H1 (cell line): ENCODE results near the gene DPP4. TPM values are rescaled to one million over a fixed set of nuclear protein-coding genes. Genes with fewer than 3 reads are reported as not detected.

Experiments
- CTCF ChIA-PET: fragments of 300-600 bp; sonication (Branson Sonifier 250); formaldehyde crosslinking; loops from one replicate; lab custom pipeline; 2021; ENCODE audit not compliant: partially characterized antibody; lab: Charles Lee
- POLR2A ChIA-PET: fragments of 300-600 bp; sonication (Branson Sonifier 250); formaldehyde crosslinking; loops from one replicate; lab custom pipeline; 2021; ENCODE audit warnings: inconsistent platforms; ENCODE audit not compliant: partially characterized antibody; lab: Charles Lee
- DNase-seq, 2 experiments: peaks; one replicate each; pipeline versions ENCODE4 v3.0.0 to v3.0.0-alpha.2; 2010 to 2022; ENCODE audit warnings: low spot score in 2 of 2, low read depth in 1 of 2, mixed read lengths in 1 of 2
- FAIRE-seq: peaks from 2 replicates; lab custom pipeline; 2011; peaks lifted over from hg19 to GRCh38; lab: Jason Lieb, UNC
- H2AFZ ChIP-seq: 2 replicates; pipeline ENCODE4 v1.8.1; 2012; ENCODE audit warnings: low read length, inconsistent platforms
- H2AK5ac ChIP-seq: 2 replicates; pipeline ENCODE4 v1.6.1; 2013; ENCODE audit warnings: low read depth, low read length
- H2BK120ac ChIP-seq: replicated peaks from 2 replicates; pipeline ENCODE3; 2013; ENCODE audit warnings: low read depth, low read length, inconsistent platforms
- H2BK12ac ChIP-seq: 2 replicates; pipeline ENCODE4 v1.6.1; 2013; ENCODE audit warnings: low read depth, low read length
- H2BK15ac ChIP-seq: 2 replicates; pipeline ENCODE4 v1.6.1; 2013; ENCODE audit warnings: low read length
- H2BK20ac ChIP-seq: 2 replicates; pipeline ENCODE4 v1.6.1; 2013; ENCODE audit warnings: low read length
- H2BK5ac ChIP-seq: 2 replicates; pipeline ENCODE4 v1.6.1; 2013; ENCODE audit warnings: low read depth, low read length
- H3K14ac ChIP-seq: 2 replicates; pipeline ENCODE4 v1.6.1; 2013; ENCODE audit warnings: inconsistent platforms; ENCODE audit not compliant: insufficient read length
- H3K18ac ChIP-seq: 2 replicates; pipeline ENCODE4 v1.6.1; 2013; ENCODE audit warnings: low read length; ENCODE audit errors: extremely low read depth
- H3K23ac ChIP-seq: 2 replicates; pipeline ENCODE4 v1.6.1; 2013; ENCODE audit warnings: inconsistent platforms; ENCODE audit not compliant: insufficient read length
- H3K23me2 ChIP-seq: 2 replicates; pipeline ENCODE4 v1.6.1; 2013; ENCODE audit warnings: low read depth, low read length
- H3K27ac ChIP-seq: 2 replicates; pipeline ENCODE4 v1.6.1; 2011; ENCODE audit warnings: low read depth, low read length, inconsistent platforms
- H3K27me3 ChIP-seq, 4 experiments: replicated peaks in 1 of 4; 1 replicate in 1 of 4; 2 replicates in 3 of 4; pipeline versions ENCODE4 v1.6.1 to v1.8.1; 2011 to 2013; ENCODE audit warnings: low read length in 3 of 4, mild to moderate bottlenecking in 3 of 4, inconsistent platforms in 2 of 4, mixed read lengths in 2 of 4, moderate library complexity in 1 of 4; ENCODE audit not compliant: control insufficient read depth in 3 of 4, insufficient read depth in 3 of 4; ENCODE audit errors: extremely low read depth in 1 of 4
- H3K36me3 ChIP-seq, 4 experiments: 2 replicates each; pipeline versions ENCODE4 v1.6.1 to v1.8.1; 2011 to 2013; ENCODE audit warnings: mild to moderate bottlenecking in 4 of 4, low read length in 3 of 4, moderate library complexity in 2 of 4, control low read depth in 1 of 4, inconsistent platforms in 1 of 4; ENCODE audit not compliant: insufficient read depth in 4 of 4, control insufficient read depth in 2 of 4
- H3K4ac ChIP-seq: replicated peaks from 2 replicates; pipeline ENCODE3; 2013; ENCODE audit warnings: low read length, low read depth, mixed read lengths, inconsistent platforms; ENCODE audit not compliant: insufficient read length
- H3K4me1 ChIP-seq, 4 experiments: replicated peaks in 1 of 4; 1 replicate in 1 of 4; 2 replicates in 3 of 4; pipeline versions ENCODE4 v1.6.1 to v1.8.1; 2011 to 2013; ENCODE audit warnings: low read length in 3 of 4, inconsistent platforms in 2 of 4, mixed read lengths in 1 of 4; ENCODE audit not compliant: insufficient read depth in 4 of 4, control insufficient read depth in 3 of 4
- H3K4me2 ChIP-seq, 2 experiments: 2 replicates each; pipeline versions ENCODE4 v1.6.1 to v1.8.1; 2011 to 2013; ENCODE audit warnings: low read depth in 2 of 2, low read length in 2 of 2, control low read depth in 1 of 2, inconsistent platforms in 1 of 2, mild to moderate bottlenecking in 1 of 2; ENCODE audit not compliant: insufficient read depth in 1 of 2
- H3K4me3 ChIP-seq, 4 experiments: fragments of 200-600, 300-600 bp in 1 of 4; sonication (generic), shearing (Covaris generic), sonication (Bioruptor Twin) in 1 of 4; 2 replicates each; pipeline versions ENCODE4 v1.5.1 to v1.8.1; 2011 to 2016; ENCODE audit warnings: low read length in 4 of 4, low read depth in 3 of 4, control low read depth in 2 of 4, inconsistent platforms in 2 of 4, mild to moderate bottlenecking in 2 of 4, mixed read lengths in 1 of 4, moderate library complexity in 1 of 4; ENCODE audit not compliant: insufficient read depth in 2 of 4; ENCODE audit errors: extremely low read depth in 1 of 4
- H3K56ac ChIP-seq: replicated peaks from 2 replicates; pipeline ENCODE3; 2013; ENCODE audit warnings: low read depth, mild to moderate bottlenecking, mixed read lengths, low read length, inconsistent platforms; ENCODE audit not compliant: insufficient read length
- H3K79me1 ChIP-seq: 2 replicates; pipeline ENCODE4 v1.6.1; 2013; ENCODE audit warnings: low read depth, low read length, control low read depth
- H3K79me2 ChIP-seq, 2 experiments: 2 replicates each; pipeline versions ENCODE4 v1.6.1 to v1.8.1; 2012 to 2013; ENCODE audit warnings: low read length in 2 of 2, mild to moderate bottlenecking in 2 of 2, inconsistent platforms in 1 of 2; ENCODE audit not compliant: insufficient read depth in 2 of 2, control insufficient read depth in 1 of 2
- H3K9ac ChIP-seq, 4 experiments: replicated peaks in 1 of 4; 1 replicate in 1 of 4; 2 replicates in 3 of 4; pipeline versions ENCODE4 v1.6.1 to v1.8.1; 2011 to 2013; ENCODE audit warnings: low read depth in 3 of 4, low read length in 3 of 4, control low read depth in 2 of 4, mild to moderate bottlenecking in 2 of 4, moderate library complexity in 2 of 4, inconsistent platforms in 1 of 4; ENCODE audit errors: extremely low read depth in 1 of 4
- H3K9me3 ChIP-seq, 2 experiments: 2 replicates each; pipeline versions ENCODE4 v1.6.1 to v1.8.1; 2012 to 2013; ENCODE audit warnings: mild to moderate bottlenecking in 2 of 2, moderate library complexity in 2 of 2, control low read depth in 1 of 2, inconsistent platforms in 1 of 2, low read depth in 1 of 2, low read length in 1 of 2, mixed read lengths in 1 of 2; ENCODE audit not compliant: insufficient read depth in 2 of 2
- H4K20me1 ChIP-seq, 2 experiments: replicated peaks in 1 of 2; 2 replicates each; pipeline versions ENCODE3 to v1.8.1; 2011 to 2013; ENCODE audit warnings: inconsistent platforms in 2 of 2, low read length in 2 of 2, mild to moderate bottlenecking in 1 of 2; ENCODE audit not compliant: insufficient read depth in 2 of 2, control insufficient read depth in 1 of 2
- H4K5ac ChIP-seq: 2 replicates; pipeline ENCODE4 v1.6.1; 2013; ENCODE audit warnings: low read length, low read depth, mixed read lengths, inconsistent platforms; ENCODE audit not compliant: insufficient read length
- H4K8ac ChIP-seq: 2 replicates; pipeline ENCODE4 v1.8.0; 2013; ENCODE audit warnings: mild to moderate bottlenecking, moderate library complexity, low read length, inconsistent platforms; ENCODE audit not compliant: insufficient read depth; ENCODE audit errors: extremely low read depth
- H4K91ac ChIP-seq: replicated peaks from 2 replicates; pipeline ENCODE3; 2013; ENCODE audit warnings: low read length, mixed read lengths, inconsistent platforms; ENCODE audit not compliant: insufficient read length
- CBX5 ChIP-seq: fragments of 300-800, 300-1000 bp; sonication (generic); IDR thresholded peaks from 2 replicates; pipeline ENCODE4 v1.7.1; 2016; ENCODE audit warnings: antibody characterized with exemption, low read length, low read depth
- HDAC2 ChIP-seq, 2 experiments: fragments of 300-600 bp in 1 of 2; sonication (generic) in 1 of 2; IDR thresholded peaks; 2 replicates each; pipeline ENCODE4 v1.6.1; 2011 to 2012; ENCODE audit warnings: low read depth in 2 of 2, low read length in 2 of 2, mild to moderate bottlenecking in 2 of 2, moderate library complexity in 2 of 2, borderline replicate concordance in 1 of 2, inconsistent platforms in 1 of 2
- JUND ChIP-seq: IDR thresholded peaks from 2 replicates; pipeline ENCODE4 v1.6.1; 2011; ENCODE audit warnings: mild to moderate bottlenecking, improper control_type of control experiment, low read length
- MAFK ChIP-seq: IDR thresholded peaks from 2 replicates; pipeline ENCODE4 v1.6.1; 2012; ENCODE audit warnings: low read depth, mild to moderate bottlenecking, improper control_type of control experiment, low read length
- RXRA ChIP-seq: IDR thresholded peaks from 2 replicates; pipeline ENCODE4 v1.6.1; 2011; ENCODE audit warnings: low read depth, mild to moderate bottlenecking, low read length, moderate library complexity; ENCODE audit not compliant: insufficient read depth
- SAP30 ChIP-seq: fragments of 300-600 bp; sonication (generic); IDR thresholded peaks from 2 replicates; pipeline ENCODE4 v1.7.1; 2012; ENCODE audit warnings: low read length, moderate library complexity, mild to moderate bottlenecking, inconsistent platforms; ENCODE audit not compliant: insufficient read depth, insufficient replicate concordance
- SP4 ChIP-seq: IDR thresholded peaks from 2 replicates; pipeline ENCODE4 v1.6.1; 2012; ENCODE audit warnings: low read length, inconsistent platforms
- SUZ12 ChIP-seq: fragments of 200-600 bp; sonication (generic); IDR thresholded peaks from 2 replicates; pipeline ENCODE4 v1.6.1; 2012; ENCODE audit warnings: mild to moderate bottlenecking, inconsistent platforms, low read length, moderate library complexity, mixed read lengths
- TEAD4 ChIP-seq: IDR thresholded peaks from 2 replicates; pipeline ENCODE4 v1.6.1; 2012; ENCODE audit warnings: low read depth, low read length, inconsistent platforms, mixed read lengths
- WGBS, 2 experiments: shearing (Covaris generic) in 1 of 2; methylation state at CpG; one replicate each; pipeline versions ENCODE4 v1.1.6 to v1.1.7; 2013 to 2015; ENCODE audit warnings: low lambda C conversion rate in 2 of 2, mixed read lengths in 2 of 2, inconsistent platforms in 1 of 2, low coverage in 1 of 2, missing lambda C conversion rate in 1 of 2; ENCODE audit not compliant: insufficient replicate concordance in 2 of 2, insufficient coverage in 1 of 2, insufficient read length in 1 of 2; ENCODE audit errors: extremely low coverage in 1 of 2, missing lambda C conversion rate in 1 of 2; 5-methylcytosine and 5-hydroxymethylcytosine counted together
- polyA plus RNA-seq, 7 experiments: library from polyadenylated mRNA; depleted of rRNA in 3 of 7; stranded (reverse) in 5 of 7; unstranded in 2 of 7; fragments of >200 nt in 5 of 7; fragments of 200-250 nt in 2 of 7; gene quantifications; 1 replicate in 5 of 7; 2 replicates in 1 of 7; 4 replicates in 1 of 7; pipeline versions ENCODE4 v1.2.1 to v1.2.3, GENCODE V29; 2011 to 2013; ENCODE audit warnings: missing spikeins in 2 of 7, mixed read lengths in 2 of 7
- total RNA-seq: library from RNA; stranded (reverse); fragmentation: NEBNext Ultra II Directional; extraction: Animal tissue kit (Norgen Biotek cat#: 25700); gene quantifications from 2 replicates; pipeline ENCODE4 v1.2.1, GENCODE V29; 2021
- TF ChIP-seq, protein P1 (sequence below): IDR thresholded peaks from 2 replicates; pipeline ENCODE4 v1.6.1; 2012; ENCODE audit warnings: inconsistent platforms
- TF ChIP-seq, protein P2 (sequence below), 3 experiments: IDR thresholded peaks; 1 replicate in 2 of 3; 2 replicates in 1 of 3; pipeline versions ENCODE4 v1.5.1 to v1.6.1; 2011; ENCODE audit warnings: low read length in 3 of 3, mild to moderate bottlenecking in 3 of 3, inconsistent platforms in 2 of 3, low read depth in 1 of 3, moderate library complexity in 1 of 3; ENCODE audit not compliant: insufficient read depth in 1 of 3; ENCODE audit errors: control extremely low read depth in 1 of 3

DPP4 gene
- total and polyA plus RNA-seq, 2 of the 8 experiments (the other 6 are each of a cell fraction or from before 2014, with no cell fraction given), result 1.3 to 3.1 TPM

DNA sequence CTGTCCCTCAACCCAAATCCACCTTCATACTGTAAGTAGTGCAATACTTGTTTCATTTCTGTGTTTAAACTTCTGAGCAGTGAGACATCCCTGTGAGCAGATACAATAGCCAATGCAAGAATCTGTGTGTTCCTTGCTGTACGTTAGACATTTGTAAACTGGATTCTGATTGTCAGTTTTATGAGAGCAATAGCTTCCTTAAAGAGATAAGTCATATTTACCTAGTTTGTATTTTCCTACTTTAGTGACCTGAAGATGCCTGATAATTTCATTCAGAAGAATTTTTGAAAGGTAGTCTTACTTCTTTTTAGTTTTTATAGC is 90.7 kb downstream of the DPP4 start:
- Histone ChIP-seq H4K91ac (no peak overlapping the region), H3K4me3 (no peak overlapping the region), H3K4me2 (no peak overlapping the region), H4K8ac (no peak overlapping the region), H3K4me1 (no peaks in the 10 kb centered on the region), H2BK5ac (no peak overlapping the region), H2AFZ (no peak overlapping the region), H3K27me3 (no peaks in the 10 kb centered on the region), H2BK15ac (no peak overlapping the region), H3K9ac (no peak overlapping the region), H3K23ac (no peak overlapping the region), H3K79me1 (no peaks in the 10 kb centered on the region), H3K36me3 (no peaks in the 10 kb centered on the region), H2BK120ac (no peak overlapping the region), H3K18ac (no peak overlapping the region), H3K4ac (no peak overlapping the region), H3K56ac (no peak overlapping the region), H4K5ac (no peak overlapping the region), H4K20me1 (no peaks in the 10 kb centered on the region), H3K14ac (no peak overlapping the region), H3K23me2 (no peaks in the 10 kb centered on the region), H2BK20ac (no peak overlapping the region), H3K9me3 (no peaks in the 10 kb centered on the region), H2BK12ac (no peak overlapping the region), H2AK5ac (no peak overlapping the region), H3K27ac (no peak overlapping the region), H3K79me2 (no peaks in the 10 kb centered on the region)
- DNase-seq, result no peak
- FAIRE-seq, result no peak
- POLR2A ChIA-PET, result no interaction called here
- CTCF ChIA-PET, result interaction anchor here (0.7 to 1.4 kb wide), 2 partner anchors 17 to 139 kb away, joined by 3 to 5 read pairs; no protein-coding TSS in a partner anchor
- 74% methylated on average over 1 of the region's 1 CpG; no CpG with 5 or more reads in 1 of the 2 experiments for WGBS, 2 experiments
- no peak for TF ChIP-seq SAP30
- no peak for TF ChIP-seq SUZ12
- TF ChIP-seq, protein P1, sequence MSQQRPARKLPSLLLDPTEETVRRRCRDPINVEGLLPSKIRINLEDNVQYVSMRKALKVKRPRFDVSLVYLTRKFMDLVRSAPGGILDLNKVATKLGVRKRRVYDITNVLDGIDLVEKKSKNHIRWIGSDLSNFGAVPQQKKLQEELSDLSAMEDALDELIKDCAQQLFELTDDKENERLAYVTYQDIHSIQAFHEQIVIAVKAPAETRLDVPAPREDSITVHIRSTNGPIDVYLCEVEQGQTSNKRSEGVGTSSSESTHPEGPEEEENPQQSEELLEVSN, result no peak
- TF ChIP-seq SP4, result no peak
- no peak for TF ChIP-seq JUND
- TF ChIP-seq HDAC2 (IDR thresholded peaks at IDR 0.05; ENCODE audit: borderline replicate concordance in 1 of 2, low read depth in 2 of 2, low read length in 2 of 2), result no peak
- no peak for TF ChIP-seq TEAD4
- TF ChIP-seq, protein P2, sequence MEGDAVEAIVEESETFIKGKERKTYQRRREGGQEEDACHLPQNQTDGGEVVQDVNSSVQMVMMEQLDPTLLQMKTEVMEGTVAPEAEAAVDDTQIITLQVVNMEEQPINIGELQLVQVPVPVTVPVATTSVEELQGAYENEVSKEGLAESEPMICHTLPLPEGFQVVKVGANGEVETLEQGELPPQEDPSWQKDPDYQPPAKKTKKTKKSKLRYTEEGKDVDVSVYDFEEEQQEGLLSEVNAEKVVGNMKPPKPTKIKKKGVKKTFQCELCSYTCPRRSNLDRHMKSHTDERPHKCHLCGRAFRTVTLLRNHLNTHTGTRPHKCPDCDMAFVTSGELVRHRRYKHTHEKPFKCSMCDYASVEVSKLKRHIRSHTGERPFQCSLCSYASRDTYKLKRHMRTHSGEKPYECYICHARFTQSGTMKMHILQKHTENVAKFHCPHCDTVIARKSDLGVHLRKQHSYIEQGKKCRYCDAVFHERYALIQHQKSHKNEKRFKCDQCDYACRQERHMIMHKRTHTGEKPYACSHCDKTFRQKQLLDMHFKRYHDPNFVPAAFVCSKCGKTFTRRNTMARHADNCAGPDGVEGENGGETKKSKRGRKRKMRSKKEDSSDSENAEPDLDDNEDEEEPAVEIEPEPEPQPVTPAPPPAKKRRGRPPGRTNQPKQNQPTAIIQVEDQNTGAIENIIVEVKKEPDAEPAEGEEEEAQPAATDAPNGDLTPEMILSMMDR (IDR thresholded peaks at IDR 0.05; ENCODE audit: control extremely low read depth in 1 of 3, insufficient read depth in 1 of 3, low read depth in 1 of 3, low read length in 3 of 3), result no peak
- no peak for TF ChIP-seq CBX5
- no peak for TF ChIP-seq MAFK
- TF ChIP-seq RXRA, result no peak
